Activated T-cell treated with anti-CD3 and anti-CD28 coated beads for 4 hours (primary cell): ENCODE measurements around the gene HSD17B12.
"Not testable (repeated sequence)": the region's sequence is repeated elsewhere in the genome, so short reads cannot be mapped to it uniquely, and the experiment has no call there.

Experiments
- DNase-seq: peaks from one replicate; pipeline ENCODE4 v3.0.0-alpha.2; 2020

HSD17B12 gene

GRCh38 chr11:43680521-43681400, at the start of gene HSD17B12:
Gene HSD17B12, plus strand, starts transcription at chr11:43680738. Its CDS starts 90 bp downstream, at chr11:43680828.
- peak; percentile 98 for DNase-seq

DNA sequence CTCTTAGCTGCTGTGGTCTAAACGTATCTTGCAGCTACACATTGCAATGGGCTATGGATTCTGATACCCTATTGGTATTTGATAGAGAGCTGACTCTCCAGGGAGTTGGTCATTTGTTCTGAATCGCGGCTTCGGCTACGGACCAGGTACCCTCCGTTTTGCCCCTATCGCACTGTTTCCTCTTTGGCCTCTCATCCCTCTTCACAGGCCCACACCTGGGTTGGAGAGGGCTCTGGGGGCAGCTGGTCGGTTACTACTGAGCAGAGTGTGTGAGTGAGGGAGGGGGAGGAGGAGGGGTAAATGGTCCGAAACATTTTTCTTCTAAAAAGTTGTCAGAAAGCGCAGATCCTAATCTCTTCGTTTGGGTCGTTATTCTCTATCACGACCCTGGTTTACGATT, 48.8 kb upstream of the HSD17B12 start:
- DNase-seq: no peak

DNA sequence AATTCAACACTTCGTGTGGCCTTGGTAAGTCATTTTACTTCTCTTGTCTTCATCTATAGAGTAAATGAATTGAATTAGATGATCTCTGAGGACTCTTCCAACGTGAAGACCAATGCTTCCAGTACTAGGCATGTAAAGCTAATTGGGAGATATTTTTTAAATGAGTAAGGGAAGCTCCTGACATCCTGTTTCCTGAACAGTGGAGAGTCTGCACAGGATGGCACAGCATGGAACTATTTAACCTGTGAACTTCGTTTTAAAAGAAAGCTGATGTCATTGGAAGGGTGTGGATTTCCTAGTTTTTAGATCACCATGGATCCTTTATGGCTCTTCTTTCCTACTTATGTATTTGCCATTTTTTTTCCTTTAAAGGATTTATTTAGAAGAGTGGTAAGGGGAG, 48.4 kb upstream of the HSD17B12 start:
- no peak for DNase-seq

DNA sequence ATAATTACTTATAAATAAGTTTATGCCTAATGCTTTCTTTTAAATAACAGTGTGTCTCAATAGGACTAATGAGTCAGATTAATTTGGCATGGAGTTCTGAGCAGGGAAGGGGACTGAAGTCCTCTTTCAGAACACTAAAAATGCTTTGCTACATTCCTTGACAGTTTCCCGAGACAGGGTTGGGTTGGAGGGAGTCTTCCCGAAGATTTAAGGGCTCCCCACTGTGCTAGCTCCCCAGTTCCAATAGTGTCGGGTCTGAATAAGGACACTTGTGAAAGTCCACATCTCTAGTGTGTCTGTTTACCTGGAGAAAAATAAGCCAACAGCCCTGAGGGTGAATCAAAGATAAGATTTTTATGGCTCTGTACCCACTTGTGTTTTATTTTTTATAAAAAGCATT, 41.8 kb upstream of the HSD17B12 start:
- no peak for DNase-seq

- no peak for DNase-seq
Measured at GRCh38 chr11:43639224-43639623, 41.3 kb upstream of the HSD17B12 start.

- DNase-seq: no peak
Measured at GRCh38 chr11:43639920-43640319, 40.6 kb upstream of the HSD17B12 start.

DNA sequence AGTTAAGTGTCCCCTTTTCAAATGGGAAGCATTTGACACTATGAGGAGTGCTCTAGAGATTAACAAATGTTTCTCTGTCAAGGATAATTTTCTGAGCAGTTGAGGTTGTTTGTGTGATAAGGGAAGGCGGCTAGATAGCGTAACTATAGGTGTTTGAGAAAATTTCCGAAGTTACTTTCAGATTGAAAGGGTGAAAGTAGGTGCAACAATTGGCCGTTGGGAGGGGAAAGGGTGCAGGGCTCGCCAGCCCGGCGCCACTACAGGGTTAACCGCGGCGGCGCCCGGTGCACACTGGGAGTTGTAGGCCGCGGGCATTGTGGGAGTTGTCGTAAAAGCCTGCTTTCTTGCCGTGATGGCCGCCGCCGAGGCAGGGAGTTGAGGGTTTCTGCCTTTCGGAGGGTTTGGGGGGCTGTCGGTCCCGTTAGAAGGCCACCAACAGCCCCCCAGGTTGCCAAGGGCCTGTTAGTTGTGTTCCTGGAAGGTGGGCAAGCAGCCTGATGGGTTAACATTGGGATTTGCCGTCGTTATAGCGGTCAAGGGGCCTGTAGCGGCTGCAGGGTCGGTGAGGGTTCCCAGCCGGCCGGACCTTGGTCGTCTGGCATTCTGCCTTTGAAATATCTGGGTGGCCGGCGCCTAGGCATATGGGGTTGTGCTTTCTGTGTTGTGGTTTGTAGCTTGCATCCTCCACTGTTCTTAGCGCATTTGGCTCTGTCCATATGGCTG, 36.5 kb upstream of the HSD17B12 start:
- DNase-seq: peak; percentile 77

GRCh38 chr11:43644621-43645299, 35.8 kb upstream of the HSD17B12 start:
- DNase-seq: no peak

DNA sequence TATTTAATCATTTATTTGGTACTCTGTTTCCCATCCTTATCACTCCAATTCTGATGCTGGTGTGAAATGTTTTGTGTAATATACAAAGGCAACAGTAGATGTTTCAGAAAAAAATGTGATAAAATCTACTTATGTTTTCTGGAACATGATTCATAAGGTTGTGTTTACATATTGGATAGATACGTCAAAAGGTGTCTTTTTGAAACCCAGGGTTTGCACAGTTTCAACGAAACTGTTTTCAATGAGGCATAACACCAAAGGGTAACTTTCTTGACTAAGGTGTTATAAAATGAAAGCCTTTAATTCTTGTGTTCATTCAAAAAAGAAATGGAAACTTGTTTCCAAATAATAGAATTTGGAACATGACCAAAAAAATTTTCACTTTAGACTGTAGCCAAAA, 33.8 kb upstream of the HSD17B12 start:
- DNase-seq: no peak

DNA sequence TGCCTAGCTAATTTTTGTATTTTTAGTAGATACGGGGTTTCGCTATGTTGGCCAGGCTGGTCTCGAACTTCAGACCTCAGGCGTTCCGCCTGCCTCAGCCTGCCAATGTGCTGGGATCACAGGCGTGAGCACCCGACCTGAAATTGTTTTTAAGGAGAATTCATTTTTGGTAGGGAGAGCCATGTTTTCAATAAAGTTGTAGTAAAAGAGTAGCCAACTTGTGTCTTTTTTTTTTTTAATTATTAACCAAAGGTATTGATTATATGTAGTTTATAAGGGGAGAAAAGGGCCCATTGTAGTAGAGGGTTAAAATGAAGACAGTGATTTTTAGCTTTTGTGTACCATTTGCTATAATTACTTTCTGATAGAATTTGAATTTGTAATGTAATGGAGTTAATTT, 31.6 kb upstream of the HSD17B12 start:
- no peak for DNase-seq

GRCh38 chr11:43649501-43649900, 31.0 kb upstream of the HSD17B12 start:
- DNase-seq: no peak

DNA sequence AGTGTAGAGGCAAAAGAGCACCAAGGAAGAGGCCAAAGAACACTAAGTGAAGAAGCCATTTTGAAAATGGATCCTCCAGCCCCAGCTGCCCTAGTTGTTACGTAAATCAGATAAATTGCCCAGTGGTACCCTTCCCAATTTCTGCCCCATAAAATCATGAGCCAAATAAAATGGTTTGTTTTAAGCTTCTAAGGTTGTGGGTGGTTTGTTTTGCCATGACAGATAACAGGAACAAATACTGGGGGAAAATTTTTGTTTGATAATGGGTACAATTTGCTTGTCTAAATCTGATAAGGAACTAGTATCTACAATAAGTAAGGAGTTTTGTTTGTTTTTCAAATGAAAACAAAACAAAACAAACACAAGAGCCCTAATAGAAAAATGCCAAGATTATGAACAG, 30.6 kb upstream of the HSD17B12 start:
- no peak for DNase-seq

- DNase-seq: not testable (repeated sequence)
Measured at GRCh38 chr11:43663018-43663417, 17.5 kb upstream of the HSD17B12 start.

DNA sequence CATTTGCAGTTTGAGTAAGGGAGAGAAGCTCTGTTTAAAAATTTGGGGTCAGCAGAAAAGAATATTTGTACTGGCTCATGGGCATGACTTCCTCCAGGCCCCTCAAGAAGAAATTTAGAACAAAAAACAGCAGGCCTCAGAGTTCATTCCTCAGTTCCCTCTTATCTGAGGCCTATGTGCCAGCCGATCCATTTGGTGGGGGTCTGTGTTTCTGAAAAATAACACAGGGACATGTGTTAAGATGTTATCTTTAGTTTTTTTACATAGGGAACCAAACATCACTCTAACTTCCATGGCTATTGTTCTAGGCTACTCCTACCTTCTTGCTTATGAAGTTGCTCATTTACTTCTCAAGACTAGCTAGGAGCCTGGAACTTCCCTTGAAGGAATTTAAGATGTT, 16.2 kb upstream of the HSD17B12 start:
- DNase-seq: no peak

DNA sequence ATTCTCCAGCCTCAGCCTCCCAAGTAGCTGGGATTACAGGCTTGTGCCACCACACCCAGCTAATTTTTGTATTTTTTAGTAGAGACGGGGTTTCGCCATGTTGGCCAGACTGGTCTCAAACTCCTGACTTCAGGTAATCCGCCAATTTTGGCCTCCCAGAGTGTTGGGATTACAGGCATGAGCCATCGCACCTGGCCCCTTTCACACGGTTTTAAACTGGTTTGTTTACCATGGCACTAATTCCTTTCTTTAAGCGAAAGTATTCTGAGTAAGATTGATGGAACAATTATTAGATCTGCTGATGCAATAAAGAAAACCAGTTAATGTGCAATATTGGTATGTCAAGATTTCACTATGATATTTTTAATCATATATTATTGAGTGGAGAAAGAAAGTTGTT, 9.3 kb upstream of the HSD17B12 start:
- DNase-seq: not testable (repeated sequence)

DNA sequence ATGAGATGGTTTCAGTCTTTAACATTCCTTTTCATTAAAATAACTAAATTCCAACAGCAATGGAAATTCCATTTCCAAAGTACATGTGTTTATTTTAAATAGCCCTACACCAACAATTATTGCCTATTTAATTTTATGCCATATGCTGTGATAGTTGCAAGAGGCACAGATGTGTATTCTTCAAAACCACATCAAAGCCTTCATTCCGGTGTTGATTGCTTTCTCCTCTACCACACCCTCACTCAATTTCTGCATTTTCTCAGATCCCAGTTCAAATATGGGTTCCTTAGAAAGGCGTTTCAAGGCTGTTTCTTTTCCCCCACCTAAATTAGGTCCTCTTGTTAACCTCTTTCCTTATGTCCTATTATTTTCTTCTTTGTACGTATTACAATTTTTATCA, 6.0 kb upstream of the HSD17B12 start:
- DNase-seq: no peak

DNA sequence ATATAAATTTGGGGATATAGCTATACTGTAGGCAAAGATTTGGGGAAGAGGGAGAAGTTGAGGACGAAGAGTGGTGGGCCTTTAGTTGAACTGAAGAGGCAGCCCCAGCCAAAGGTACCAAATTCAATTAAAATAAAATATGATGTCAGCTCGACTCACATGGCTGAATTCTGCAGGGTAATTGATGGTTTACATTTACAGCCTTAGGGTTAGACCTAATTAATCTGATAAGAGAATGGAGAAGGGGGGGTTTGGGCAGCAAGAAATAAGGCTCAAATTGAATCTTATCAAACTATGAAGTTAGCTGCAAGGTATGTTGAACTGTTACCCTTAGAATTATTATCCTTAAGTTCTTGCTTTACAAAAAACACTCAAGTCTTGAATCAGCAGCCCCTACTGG, 3.6 kb upstream of the HSD17B12 start:
- DNase-seq: no peak

DNA sequence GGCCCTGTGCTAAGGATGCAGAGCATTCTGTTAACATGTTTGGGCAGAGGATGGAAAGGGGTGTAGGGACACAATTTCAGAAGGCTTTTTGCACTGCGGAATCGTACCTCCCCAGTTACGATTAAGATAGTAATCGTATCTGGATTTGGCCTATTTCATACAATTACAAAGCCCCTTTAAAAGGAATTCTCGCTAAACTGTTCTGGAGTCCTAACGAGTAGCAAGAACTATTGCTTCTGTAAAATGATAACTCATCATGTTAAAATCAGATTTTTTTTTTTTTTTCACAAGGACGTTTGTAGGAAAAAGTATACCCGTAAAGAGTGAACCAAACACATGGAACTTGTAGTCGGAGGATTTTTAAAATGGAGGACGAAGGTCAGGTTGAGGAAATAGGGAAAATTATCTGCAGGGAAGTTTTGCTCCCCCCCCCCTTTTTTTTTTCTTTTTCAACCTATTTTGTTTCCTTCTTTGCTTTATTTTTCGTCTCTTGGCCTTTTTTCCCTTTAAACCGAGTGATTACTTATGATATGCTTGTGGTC, 934 bp downstream of the HSD17B12 start:
- no peak for DNase-seq

DNA sequence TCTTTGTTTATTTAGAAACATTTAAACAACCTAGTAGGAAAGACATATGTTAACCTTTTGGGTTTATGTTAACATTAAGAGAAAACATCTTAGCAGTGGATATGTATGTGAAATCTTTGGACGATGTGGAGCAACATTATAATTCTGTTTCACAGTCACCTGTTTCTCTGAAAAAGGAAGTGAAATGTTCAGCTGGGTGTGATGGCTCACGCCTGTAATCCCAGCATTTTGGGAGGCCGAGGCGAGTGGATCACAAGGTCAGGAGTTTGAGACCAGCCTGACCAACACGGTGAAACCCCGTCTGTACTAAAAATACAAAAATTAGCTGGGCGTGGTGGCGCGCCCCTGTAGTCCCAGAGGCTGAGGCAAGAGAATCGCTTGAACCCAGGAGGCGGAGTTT, 1.5 kb downstream of the HSD17B12 start:
- DNase-seq: not testable (repeated sequence)

DNA sequence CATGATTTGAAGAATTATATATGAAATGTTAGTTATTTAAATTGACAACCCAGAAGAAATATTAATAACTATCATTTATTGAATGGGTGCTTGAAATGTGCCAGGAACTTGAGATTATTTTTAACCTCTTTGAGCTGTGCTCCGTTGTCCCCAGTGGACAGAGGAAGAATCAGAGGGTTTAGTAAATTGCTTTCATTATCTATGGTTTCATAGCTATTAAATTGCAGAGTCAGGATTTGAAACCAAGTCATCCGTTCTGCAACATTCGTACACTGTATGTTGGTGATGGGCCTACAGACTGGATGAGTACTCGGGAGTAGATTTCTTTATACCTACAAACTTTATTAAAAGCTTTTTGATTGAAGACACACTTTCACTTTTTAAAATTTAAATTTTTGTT, 4.9 kb downstream of the HSD17B12 start:
- DNase-seq: no peak

GRCh38 chr11:43686207-43686606, 5.7 kb downstream of the HSD17B12 start:
- no peak for DNase-seq

GRCh38 chr11:43687120-43687791, 6.7 kb downstream of the HSD17B12 start:
- no peak for DNase-seq

DNA sequence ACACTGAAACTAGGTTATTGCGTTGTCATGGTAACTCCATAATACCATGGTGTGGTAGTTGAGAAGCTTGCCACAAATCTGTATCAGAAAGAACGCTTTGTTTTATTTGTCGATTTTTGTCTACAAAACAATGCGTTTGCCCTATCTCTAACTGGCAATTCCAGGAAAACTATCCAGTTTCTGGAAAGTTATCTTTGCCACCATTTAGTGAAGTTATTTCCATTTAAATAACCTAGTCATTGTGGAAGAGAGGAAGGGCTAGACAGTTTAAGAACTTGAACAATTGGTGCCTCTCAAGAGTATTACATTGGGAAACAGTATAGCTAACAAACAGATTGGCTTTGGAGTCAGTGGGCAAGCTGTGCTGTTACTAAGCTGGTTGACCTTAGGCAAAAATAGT, 7.9 kb downstream of the HSD17B12 start:
- no peak for DNase-seq
